CD4-positive, alpha-beta T cell treated with Interleukin-1 beta for 1 hour (primary cell): ENCODE measurements around the gene KLHL40.

Experiments
- DNase-seq, 2 donors: peaks; one replicate each; pipeline ENCODE4 v3.0.0-alpha.2; 2020 to 2022

Gene KLHL40

GRCh38 chr3:42657675-42658074 lies 27.7 kb upstream of the KLHL40 start:
- DNase-seq, result no peak

DNA sequence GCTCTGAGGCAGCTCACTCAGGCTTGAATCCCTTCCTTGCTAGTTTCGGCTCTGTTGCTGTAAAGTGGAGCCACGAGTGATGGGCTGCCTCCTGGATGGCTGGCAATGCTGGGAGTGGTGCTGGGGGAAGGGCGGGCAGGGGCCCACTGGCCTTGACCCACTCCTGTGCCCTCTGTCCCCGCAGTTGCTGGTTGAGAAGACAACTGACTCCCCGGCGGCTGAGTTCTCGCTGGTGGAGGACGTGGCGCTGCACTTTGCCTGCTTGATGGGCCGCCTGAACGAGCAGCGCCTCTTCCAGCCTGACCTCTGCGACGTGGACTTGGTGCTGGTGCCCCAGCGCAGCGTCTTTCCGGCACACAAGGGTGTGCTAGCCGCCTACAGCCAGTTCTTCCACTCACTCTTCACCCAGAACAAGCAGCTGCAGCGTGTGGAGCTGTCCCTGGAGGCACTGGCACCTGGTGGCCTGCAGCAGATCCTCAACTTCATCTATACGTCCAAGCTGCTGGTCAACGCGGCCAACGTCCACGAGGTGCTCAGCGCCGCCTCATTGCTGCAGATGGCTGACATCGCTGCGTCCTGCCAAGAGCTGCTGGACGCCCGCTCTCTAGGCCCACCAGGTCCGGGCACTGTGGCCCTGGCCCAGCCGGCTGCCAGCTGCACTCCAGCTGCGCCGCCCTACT lies 27.1 kb upstream of the KLHL40 start:
- DNase-seq, result no peak

DNA sequence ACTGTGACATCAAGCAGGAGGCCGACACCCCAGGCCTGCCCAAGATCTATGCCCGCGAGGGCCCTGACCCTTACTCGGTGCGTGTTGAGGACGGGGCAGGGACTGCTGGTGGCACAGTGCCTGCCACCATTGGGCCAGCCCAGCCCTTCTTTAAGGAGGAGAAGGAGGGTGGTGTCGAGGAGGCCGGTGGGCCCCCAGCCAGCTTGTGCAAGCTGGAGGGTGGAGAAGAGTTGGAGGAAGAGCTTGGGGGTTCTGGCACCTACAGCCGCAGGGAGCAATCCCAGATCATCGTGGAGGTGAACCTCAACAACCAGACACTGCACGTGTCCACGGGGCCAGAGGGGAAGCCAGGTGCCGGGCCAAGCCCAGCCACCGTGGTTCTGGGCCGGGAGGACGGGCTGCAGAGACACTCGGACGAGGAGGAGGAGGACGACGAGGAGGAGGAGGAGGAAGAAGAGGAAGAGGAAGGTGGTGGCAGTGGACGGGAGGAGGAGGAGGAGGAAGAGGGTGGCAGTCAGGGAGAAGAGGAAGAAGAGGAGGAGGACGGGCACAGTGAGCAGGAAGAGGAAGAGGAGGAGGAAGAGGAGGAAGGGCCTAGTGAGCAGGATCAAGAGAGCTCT lies 26.5 kb upstream of the KLHL40 start:
- no peak for DNase-seq

- DNase-seq, result no peak
Observed at GRCh38 chr3:42659451-42660130, 25.7 kb upstream of the KLHL40 start.

DNA sequence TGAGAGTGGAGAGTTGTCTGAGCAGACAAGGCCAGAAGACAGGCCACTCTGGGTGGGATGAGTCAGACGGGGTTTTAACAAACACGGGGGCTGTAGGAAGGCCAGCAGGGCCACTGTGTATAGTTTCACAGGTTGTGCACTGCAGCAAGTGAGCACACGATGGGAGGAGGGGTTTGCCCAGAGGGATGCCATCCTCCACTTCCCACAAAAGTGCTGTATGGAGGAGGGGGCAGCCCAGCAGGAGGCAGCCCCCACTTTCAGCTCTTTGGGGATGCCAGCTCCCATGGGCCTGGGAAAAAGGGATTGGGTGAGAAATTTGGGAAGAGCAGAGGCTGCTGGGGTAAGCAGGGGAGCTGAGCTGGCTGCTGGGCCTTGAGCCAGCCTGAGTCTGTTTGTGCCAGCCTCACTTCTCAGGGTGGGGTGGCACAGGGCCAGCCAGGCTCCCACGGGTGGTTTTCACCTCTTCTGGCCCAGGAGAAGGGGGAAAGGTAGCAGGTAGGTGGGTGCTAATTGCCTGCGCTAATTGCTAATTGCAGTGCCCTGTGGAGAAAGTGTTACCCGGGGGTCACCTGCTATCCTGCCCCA lies 25.1 kb upstream of the KLHL40 start:
- DNase-seq, result no peak

GRCh38 chr3:42660898-42661297 lies 24.4 kb upstream of the KLHL40 start:
- no peak for DNase-seq

DNA sequence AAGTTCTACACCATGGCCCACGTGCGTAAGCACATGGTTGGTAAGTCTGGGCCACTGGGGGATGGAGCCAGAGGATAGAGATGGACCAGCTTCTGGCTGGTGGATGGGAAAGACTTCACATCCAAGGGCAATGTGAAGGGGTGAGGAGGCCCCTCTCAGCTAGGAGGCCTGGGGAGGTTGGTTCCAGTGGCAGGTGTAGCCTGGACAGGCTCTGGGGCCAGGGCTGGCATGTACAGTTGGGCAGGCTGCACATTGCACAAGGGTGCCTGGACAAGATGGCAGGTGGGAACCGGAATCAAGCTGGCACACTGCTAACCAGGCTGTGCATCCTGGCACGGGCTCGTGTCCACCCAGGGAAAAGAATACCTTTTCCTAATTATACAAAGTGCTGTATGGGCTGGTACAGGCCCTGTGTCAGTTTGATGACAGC lies 23.7 kb upstream of the KLHL40 start:
- DNase-seq, result no peak

- no peak for DNase-seq
Observed at GRCh38 chr3:42662037-42662812, 23.1 kb upstream of the KLHL40 start.

- no peak for DNase-seq
Observed at GRCh38 chr3:42662813-42663535, 22.4 kb upstream of the KLHL40 start.

GRCh38 chr3:42663581-42664437 lies 21.5 kb upstream of the KLHL40 start:
- DNase-seq, result peak in 1 of 2 donors; percentile 54

- DNase-seq, result no peak
Observed at GRCh38 chr3:42664438-42664803, 20.9 kb upstream of the KLHL40 start.

- no peak for DNase-seq
Observed at GRCh38 chr3:42665050-42665878, 20.1 kb upstream of the KLHL40 start.

DNA sequence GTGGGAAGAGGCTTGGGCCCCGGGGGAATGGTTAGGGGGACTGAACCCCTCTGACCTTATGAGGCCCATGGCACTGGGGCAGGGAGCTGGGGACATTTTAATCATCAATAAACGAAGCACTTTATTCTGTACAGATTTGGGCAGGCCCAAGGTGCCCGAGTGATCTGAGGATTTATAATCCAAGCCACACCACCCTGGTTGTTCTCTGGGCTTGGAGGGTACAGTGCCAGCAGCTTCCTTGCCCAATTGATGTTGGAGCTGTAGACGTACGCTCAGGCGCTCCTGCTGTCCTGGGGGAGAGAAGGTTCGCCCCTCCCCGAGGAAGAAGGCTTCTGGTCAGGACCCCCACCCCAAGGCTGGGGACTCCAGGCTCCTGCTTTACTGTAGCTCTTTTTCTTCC lies 19.3 kb upstream of the KLHL40 start:
- no peak for DNase-seq

DNA sequence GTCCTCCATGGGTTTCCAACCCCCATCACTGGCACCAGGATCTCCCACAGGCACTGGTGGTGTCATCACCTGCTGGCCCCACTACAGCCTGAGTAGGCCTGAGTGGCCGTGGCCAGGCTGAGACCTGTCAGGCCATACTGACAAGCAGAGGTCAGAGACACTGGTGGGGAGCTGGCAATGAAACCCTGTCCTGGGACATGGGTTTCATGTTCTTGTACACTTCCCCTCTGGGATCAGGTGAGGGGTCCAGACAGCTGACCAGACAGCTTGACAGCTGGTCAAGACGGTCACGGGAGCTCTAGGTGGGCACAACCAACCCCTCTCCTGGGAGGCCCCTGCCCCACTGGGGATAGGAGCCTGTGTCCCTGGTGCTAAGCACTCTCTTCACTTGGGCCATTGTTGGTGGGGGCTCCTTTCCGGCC lies 18.7 kb upstream of the KLHL40 start:
- no peak for DNase-seq

GRCh38 chr3:42667096-42667522 lies 18.2 kb upstream of the KLHL40 start:
- DNase-seq, result no peak

DNA sequence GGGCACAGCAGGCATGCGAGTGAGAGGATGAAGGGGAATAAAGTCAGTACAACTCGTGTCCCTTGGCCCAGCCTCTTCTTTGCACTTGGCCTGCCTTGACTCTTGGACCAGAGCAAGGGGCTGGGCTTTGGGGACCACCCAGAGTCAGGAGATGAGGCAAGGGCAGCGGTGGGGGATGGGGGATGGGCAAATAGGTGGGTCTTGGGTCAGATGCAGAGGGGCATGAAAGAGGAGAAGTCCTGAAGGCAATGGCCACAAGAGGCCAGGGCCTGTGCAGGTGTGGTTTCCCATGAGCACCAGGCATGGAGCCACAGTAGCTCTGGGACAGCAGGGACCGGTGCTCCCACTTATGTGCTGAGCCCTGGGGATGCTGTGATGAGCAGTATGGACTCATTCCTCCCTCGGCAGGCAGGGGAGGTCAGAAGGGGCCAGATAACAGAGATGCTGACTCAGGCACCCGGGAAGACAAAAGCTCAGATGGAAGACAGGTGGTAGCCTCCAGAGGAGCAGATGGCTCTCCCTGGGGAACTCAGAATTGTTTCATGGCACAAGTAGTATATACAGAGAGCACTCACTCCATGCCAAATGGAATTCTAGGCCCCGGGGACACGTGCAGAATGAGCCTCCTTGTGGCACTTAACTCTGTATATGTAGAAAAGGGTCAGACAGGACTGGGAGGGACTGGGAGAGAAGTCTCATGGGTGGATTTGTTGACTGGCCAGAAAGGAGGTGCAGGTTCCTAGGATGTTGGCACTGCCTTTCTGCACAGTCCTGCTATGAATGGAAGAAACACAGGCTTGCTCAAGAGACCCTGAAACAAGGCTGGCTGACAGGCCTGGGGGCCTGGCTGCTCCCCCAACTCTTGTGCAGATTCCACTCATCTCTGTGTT lies 17.6 kb upstream of the KLHL40 start:
- DNase-seq, result no peak

GRCh38 chr3:42668413-42668760 lies 16.9 kb upstream of the KLHL40 start:
- no peak for DNase-seq

- DNase-seq, result no peak
Observed at GRCh38 chr3:42668793-42669217, 16.5 kb upstream of the KLHL40 start.

DNA sequence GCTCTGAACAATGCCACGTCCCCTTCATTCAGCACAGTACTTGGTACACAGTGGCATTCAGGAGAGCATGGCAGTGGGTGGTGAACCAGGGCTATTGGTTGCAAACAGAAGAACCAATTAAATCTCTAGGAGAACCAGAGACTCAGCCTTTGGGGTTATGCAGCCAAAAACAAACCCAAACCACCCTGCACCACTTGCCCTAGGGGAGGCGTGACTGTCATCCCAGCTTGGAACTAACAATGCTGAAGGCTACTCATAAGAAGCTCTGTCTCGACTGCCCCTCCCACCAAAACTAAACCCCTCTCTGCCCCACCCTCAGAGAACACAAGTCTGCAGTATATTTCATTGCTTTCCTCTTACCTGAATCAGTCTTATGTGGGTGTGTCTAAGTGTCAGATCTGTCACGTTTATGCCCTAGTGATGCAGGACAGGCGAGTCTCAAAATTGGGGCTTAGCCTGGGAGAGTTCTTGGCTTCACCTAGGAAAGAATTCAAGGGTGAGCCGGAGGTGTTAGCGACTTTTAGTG lies 15.2 kb upstream of the KLHL40 start:
- no peak for DNase-seq
